Upper lobe of right lung (tissue), 1 donor: ENCODE results near the gene GFM1. TPM values are rescaled to one million over a fixed set of nuclear protein-coding genes. Genes with fewer than 3 reads are reported as not detected.
A peak's percentile ranks its signal among the peaks of the same experiment; 100 is the strongest.

Source experiments
- ATAC-seq: fragments of 200-7000 bp; cut with Tn5 transposase; one replicate; pipeline ENCODE4 v1.9.1; 2020; ENCODE audit warnings: mild to moderate bottlenecking, moderate library complexity
- DNase-seq: peaks from one replicate; pipeline ENCODE4 v3.0.0-alpha.2; 2020
- H3K27ac ChIP-seq: fragments of 200-600 bp; one replicate; pipeline ENCODE4 v1.8.0; 2022
- H3K27me3 ChIP-seq: fragments of 200-600 bp; one replicate; pipeline ENCODE4 v1.8.0; 2022; ENCODE audit warnings: mild to moderate bottlenecking
- H3K36me3 ChIP-seq: fragments of 200-600 bp; one replicate; pipeline ENCODE4 v1.8.0; 2022
- H3K4me1 ChIP-seq: fragments of 200-600 bp; one replicate; pipeline ENCODE4 v1.8.0; 2022
- H3K4me3 ChIP-seq: fragments of 200-600 bp; one replicate; pipeline ENCODE4 v1.8.0; 2022; ENCODE audit warnings: mild to moderate bottlenecking
- H3K9me3 ChIP-seq: fragments of 200-600 bp; one replicate; pipeline ENCODE4 v1.8.0; 2022
- intact Hi-C: fragments of 100-400 bp; cut with DNase I; formaldehyde crosslinking; loops from one replicate; pipeline ENCODE4 v1.11.0; 2022
- total RNA-seq: library from RNA; stranded (reverse); fragmentation: NEBNext Ultra II Directional; extraction: Animal tissue kit (Norgen Biotek cat#: 25700); gene quantifications from one replicate; pipeline ENCODE4 v1.2.1, GENCODE V29; 2021
- TF ChIP-seq, protein P1 (sequence below): fragments of 200-600 bp; IDR thresholded peaks from one replicate; pipeline ENCODE4 v1.8.0; 2022; ENCODE audit warnings: antibody characterized with exemption
- donor health status: DM: no; HTN: yes; CAD: no; lungs with severe emphysema.

GFM1 gene
- total RNA-seq, 1 donor from 2014 or later = 47.1 TPM

DNA sequence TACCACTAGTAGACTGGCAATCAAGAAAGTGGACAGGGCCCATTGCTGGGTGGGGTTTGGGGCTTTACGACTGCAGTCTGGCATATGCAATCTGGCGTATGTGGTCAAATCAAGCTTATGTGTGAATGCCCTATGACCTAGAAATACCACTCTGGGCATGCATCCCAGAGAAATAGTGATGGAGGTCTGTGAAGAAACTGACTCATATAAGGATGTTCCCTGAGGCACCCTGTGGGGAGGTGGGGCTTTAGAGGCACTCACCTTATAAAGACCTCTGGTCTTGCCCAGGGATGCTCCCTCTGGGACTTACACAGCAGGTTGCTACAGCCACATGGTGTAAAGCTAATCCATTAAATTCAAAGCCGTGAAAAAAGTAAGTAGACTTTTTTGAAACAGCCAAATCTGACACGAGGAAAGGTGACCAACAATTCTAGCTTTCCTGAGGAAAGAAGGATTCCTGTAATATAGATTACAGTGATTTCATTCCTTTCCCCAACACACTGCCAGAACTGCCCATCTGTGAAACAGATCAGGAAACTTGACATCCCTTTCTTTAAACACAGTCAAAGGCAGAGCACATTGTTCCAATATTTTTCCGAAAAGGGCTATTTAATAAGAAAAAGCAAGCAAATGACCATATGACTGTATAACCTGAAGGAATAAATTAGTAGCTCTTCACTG lies 74.3 kb downstream of the GFM1 start:
- ATAC-seq = no peak
- no peak overlapping the region for H3K27ac ChIP-seq
- H3K9me3 ChIP-seq = no peaks in the 10 kb centered on the region
- H3K4me3 ChIP-seq = no peak overlapping the region
- TF ChIP-seq, protein P1, sequence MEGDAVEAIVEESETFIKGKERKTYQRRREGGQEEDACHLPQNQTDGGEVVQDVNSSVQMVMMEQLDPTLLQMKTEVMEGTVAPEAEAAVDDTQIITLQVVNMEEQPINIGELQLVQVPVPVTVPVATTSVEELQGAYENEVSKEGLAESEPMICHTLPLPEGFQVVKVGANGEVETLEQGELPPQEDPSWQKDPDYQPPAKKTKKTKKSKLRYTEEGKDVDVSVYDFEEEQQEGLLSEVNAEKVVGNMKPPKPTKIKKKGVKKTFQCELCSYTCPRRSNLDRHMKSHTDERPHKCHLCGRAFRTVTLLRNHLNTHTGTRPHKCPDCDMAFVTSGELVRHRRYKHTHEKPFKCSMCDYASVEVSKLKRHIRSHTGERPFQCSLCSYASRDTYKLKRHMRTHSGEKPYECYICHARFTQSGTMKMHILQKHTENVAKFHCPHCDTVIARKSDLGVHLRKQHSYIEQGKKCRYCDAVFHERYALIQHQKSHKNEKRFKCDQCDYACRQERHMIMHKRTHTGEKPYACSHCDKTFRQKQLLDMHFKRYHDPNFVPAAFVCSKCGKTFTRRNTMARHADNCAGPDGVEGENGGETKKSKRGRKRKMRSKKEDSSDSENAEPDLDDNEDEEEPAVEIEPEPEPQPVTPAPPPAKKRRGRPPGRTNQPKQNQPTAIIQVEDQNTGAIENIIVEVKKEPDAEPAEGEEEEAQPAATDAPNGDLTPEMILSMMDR = no peak
- H3K36me3 ChIP-seq = no peaks in the 10 kb centered on the region
- H3K27me3 ChIP-seq = no peaks in the 10 kb centered on the region
- H3K4me1 ChIP-seq = peaks cover 2% of the 10 kb centered on the region
- no peak for DNase-seq
- intact Hi-C loops = no loop called here

DNA sequence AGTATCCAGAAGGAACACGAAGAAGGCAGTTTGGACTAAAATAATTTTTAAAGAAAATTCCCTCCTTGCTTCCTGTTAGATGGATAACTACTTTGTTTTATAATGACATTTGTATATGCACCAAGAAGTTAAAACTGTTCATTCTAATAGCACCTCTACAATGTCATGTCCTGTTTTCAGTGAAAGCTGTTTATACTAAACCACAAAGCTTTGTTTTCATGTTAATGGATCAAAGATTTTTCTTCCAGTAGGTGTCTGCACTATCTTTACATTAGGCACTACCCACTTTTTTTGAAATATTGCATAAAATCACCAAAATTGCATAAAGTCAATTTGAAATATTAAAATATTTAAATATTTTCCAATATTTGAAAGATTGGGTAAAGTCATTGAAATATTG lies 77.8 kb downstream of the GFM1 start:
- ATAC-seq (no peak), DNase-seq (no peak)
- Histone ChIP-seq H3K27me3 (no peaks in the 10 kb centered on the region), H3K27ac (no peak overlapping the region), H3K9me3 (no peaks in the 10 kb centered on the region), H3K4me3 (no peak overlapping the region), H3K4me1 (peaks cover 14% of the 10 kb centered on the region), H3K36me3 (no peaks in the 10 kb centered on the region)
- TF ChIP-seq, protein P1 = no peak
- intact Hi-C loops = no loop called here

DNA sequence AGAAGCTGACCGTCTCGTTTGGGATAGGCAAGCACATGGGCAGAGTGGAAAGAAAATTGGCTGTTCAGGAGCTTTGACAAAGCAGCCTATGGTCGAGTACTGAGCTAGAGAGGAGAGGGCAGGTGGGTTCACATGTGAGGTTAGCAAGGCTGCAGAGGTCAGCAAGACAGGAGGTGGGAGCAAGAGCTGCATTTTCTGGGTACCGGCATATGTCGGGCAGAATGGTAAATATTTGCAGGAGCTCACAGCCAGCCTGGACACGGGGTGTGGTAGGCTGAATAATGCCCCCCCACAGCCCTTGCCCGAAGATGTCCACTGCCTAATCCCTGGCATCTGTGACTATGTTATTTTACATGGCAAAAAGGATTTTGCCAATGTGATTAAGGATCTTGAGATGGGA lies 79.7 kb downstream of the GFM1 start:
- intact Hi-C loops = no loop called here
- DNase-seq (no peak), ATAC-seq (no peak)
- Histone ChIP-seq H3K9me3 (no peaks in the 10 kb centered on the region), H3K4me3 (no peak overlapping the region), H3K27me3 (no peaks in the 10 kb centered on the region), H3K36me3 (no peaks in the 10 kb centered on the region), H3K27ac (peak overlapping the region; percentile 56), H3K4me1 (peaks cover 18% of the 10 kb centered on the region)
- TF ChIP-seq, protein P1 = no peak

DNA sequence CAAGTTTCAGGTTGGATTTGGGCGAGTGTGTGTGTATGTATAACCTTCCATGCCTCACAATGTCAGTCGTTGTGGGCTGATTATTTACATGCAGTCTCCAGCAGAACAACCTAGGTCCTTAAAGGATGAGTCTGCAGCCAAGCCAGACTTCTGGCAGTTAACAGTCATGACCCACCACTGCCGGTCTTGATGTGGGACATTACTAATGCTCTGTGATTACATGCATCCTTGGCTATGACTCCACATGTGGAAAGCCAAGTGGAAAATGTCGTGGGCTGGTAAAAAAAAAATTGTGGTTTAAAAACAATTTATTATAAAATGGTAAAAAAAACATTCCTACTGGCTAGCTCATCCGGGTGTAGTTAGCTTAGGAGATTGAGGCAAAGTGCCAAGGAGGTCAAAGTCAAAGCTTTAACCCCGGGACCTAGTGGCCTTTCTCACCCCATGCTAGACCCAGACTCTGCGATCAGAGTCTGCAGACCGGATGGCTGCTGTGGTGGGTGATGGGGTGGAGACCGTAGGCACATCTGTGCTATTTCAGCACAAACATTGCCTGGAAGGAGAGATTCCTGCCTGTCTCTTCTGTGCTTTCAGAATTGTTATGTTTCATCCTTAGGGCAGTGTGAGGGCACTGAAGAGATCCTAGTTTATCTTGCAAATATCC lies 81.2 kb downstream of the GFM1 start:
- Histone ChIP-seq H3K27me3 (no peaks in the 10 kb centered on the region), H3K9me3 (no peaks in the 10 kb centered on the region), H3K36me3 (no peaks in the 10 kb centered on the region), H3K4me1 (peaks cover 18% of the 10 kb centered on the region), H3K4me3 (no peak overlapping the region), H3K27ac (no peak overlapping the region)
- peak; percentile 50 for ATAC-seq
- TF ChIP-seq, protein P1 = no peak
- no peak for DNase-seq
- intact Hi-C loops = loop anchor here (5.0 kb wide), 1 partner anchor 67 kb away; no protein-coding TSS in a partner anchor

DNA sequence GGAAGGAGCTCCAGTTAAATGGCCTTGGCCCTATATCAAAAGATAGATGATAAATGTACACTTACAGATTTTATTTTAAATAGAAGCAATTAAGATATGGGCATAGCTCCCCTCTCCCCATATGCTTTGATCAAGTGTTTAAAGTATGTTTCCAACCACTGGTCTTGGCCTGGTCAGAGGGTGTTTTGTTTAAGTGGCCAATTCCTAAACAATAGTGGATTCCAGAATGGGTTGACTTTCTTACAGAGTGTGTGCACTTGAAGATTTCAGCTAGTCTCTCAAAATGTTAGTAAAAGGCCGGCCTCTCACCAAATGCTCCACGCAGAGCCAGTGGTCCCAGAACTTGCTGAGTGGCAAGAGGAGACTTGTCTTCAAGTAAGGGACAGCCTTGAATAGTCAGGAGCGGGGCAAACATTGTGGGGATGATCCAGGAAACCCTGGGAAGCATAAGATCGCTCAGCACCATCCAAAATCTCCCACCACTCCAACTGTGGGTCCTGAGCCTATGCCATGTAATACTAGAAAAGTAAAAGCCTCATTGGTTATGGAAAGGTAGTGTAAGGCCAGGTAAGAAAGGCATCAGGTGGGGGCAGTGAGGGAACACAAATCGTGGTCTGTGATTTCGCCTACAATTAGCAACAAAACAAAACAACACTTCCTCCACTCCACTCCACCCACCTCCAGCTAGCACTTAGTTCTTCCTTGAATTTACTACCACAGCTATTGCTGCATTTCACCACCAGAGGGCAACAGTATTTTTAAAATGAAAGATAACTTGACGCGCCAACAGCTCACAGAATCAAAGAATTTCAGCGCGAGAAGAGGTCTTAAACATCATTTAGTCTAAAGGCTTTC lies 83.1 kb downstream of the GFM1 start:
- Histone ChIP-seq H3K36me3 (no peaks in the 10 kb centered on the region), H3K9me3 (no peaks in the 10 kb centered on the region), H3K4me3 (peak overlapping the region; percentile 24), H3K27ac (peak overlapping the region; percentile 17), H3K4me1 (peaks cover 28% of the 10 kb centered on the region), H3K27me3 (no peaks in the 10 kb centered on the region)
- TF ChIP-seq, protein P1 = peak; percentile 89
- intact Hi-C loops = loop anchor here (5.0 kb wide), 1 partner anchor 65 kb away; no protein-coding TSS in a partner anchor
- ATAC-seq (peak; percentile 65), DNase-seq (no peak)
